ENCODE results near the gene CAMTA1.
"Not testable (repeated sequence)": the region's sequence is repeated elsewhere in the genome, so short reads cannot be mapped to it uniquely, and the experiment has no call there.

The CAMTA1 gene

GRCh38 chr1:7781501-7781900 lies 996.2 kb downstream of the CAMTA1 start:
- Mint-ChIP-seq H3K4me1 (peaks cover 29% of the 10 kb centered on the region), H3K4me3 (peak overlapping the region; percentile 2), H3K27ac (no peak overlapping the region), H3K36me3 (peaks cover 8% of the 10 kb centered on the region), H3K27me3 (no peaks in the 10 kb centered on the region), H3K9me3 (no peaks in the 10 kb centered on the region)

- H3K27ac Mint-ChIP-seq: peak overlapping the region; percentile 91
- H3K4me1 Mint-ChIP-seq: peaks cover 29% of the 10 kb centered on the region
- H3K4me3 Mint-ChIP-seq: peak overlapping the region; percentile 81
- H3K27me3 Mint-ChIP-seq: no peaks in the 10 kb centered on the region
- no peaks in the 10 kb centered on the region for H3K9me3 Mint-ChIP-seq
- H3K36me3 Mint-ChIP-seq: peaks cover 9% of the 10 kb centered on the region
Measured at GRCh38 chr1:7781923-7782495, 996.8 kb downstream of the CAMTA1 start.

DNA sequence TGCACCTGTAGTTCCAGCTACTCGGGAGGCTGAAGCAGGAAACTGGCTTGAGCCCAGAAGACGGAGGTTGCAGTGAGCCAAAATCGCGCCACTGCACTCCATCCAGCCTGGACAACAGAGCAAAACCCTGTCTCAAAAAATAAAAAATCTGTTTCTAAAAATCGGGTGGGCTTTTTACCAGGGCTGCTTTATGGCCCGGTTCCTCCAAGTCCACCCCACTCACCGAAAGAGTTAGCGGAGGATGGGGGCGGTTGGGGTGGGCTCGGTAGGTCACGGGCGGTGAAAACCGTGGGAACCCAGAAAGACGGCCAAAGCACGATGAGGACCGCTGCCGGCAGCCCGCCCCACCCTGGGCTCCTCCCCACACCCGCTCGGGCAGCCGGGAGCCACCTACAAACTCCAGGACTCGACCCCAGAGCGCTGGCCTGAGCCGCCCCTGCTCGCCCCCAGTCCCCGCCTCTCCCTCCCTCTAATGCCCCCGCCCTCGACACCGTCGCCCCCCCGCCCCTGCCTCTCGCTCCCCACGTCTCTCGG lies 998.0 kb downstream of the CAMTA1 start:
- peak overlapping the region; percentile 81 for H3K4me3 Mint-ChIP-seq
- H3K9me3 Mint-ChIP-seq: no peaks in the 10 kb centered on the region
- H3K27me3 Mint-ChIP-seq: no peaks in the 10 kb centered on the region
- no peak overlapping the region for H3K27ac Mint-ChIP-seq
- peaks cover 29% of the 10 kb centered on the region for H3K4me1 Mint-ChIP-seq
- H3K36me3 Mint-ChIP-seq: peaks cover 10% of the 10 kb centered on the region

DNA sequence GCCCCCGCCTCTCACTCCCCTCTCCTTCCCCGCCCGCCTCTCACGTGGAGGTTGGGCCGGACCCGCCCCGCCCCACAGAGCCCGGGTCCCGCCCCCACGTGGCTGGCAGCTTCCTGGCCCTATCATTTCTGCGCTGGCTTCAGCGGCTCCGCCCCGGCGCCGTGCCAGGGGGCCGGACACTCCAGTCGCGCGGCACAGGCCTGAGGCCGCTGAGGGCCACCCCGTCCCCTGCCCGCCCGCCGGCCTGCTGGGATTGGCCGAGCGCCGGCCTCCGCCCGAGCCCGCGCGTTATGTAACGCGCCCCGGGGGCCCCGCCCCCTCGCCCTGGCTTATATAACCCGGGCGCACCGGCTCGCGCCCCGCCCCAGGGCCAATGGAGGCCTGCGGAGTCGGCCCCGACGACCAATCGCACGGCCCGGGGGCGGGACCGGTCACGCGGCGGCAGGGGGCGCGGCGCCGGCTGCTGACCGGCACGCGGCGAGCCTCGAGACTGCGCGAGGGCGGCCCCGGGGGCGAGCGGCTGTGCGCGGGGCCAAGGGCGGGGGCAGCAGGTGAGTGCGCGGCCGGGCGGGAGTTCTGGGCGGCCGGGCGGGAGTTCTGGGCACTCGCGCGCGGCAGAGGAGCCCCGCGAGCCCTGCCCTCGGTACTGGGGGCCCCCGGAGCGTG lies 998.7 kb downstream of the CAMTA1 start, which contains the start of gene PER3:
TSS of gene PER3 (plus strand) at position 466 of the 666 bp plus-strand sequence. CDS start 587 bp downstream, outside the sequence.
- no peaks in the 10 kb centered on the region for H3K27me3 Mint-ChIP-seq
- no peaks in the 10 kb centered on the region for H3K9me3 Mint-ChIP-seq
- no peak within 1 kb of the TSS for H3K27ac Mint-ChIP-seq
- peaks cover 29% of the 10 kb centered on the region for H3K4me1 Mint-ChIP-seq
- H3K36me3 Mint-ChIP-seq: peaks cover 11% of the 10 kb centered on the region
- H3K4me3 Mint-ChIP-seq: peak within 1 kb of the TSS; percentile 81

- H3K9me3 Mint-ChIP-seq: peaks cover under 1% of the 10 kb centered on the region
Measured at GRCh38 chr1:7784492-7785071, 999.3 kb downstream of the CAMTA1 start.

GRCh38 chr1:7785108-7785507 lies 999.9 kb downstream of the CAMTA1 start:
- Mint-ChIP-seq H3K36me3 (peaks cover 22% of the 10 kb centered on the region), H3K4me3 (peak overlapping the region; percentile 51), H3K4me1 (peaks cover 29% of the 10 kb centered on the region), H3K27ac (no peak overlapping the region), H3K27me3 (no peaks in the 10 kb centered on the region), H3K9me3 (peaks cover 6% of the 10 kb centered on the region)

More at GRCh38 chr1:7784492-7785071, 999.3 kb downstream of the CAMTA1 start:
- Mint-ChIP-seq H3K4me1 (peaks cover 29% of the 10 kb centered on the region), H3K27me3 (no peaks in the 10 kb centered on the region), H3K4me3 (peak overlapping the region; percentile 51), H3K36me3 (peaks cover 17% of the 10 kb centered on the region), H3K27ac (no peak overlapping the region)

DNA sequence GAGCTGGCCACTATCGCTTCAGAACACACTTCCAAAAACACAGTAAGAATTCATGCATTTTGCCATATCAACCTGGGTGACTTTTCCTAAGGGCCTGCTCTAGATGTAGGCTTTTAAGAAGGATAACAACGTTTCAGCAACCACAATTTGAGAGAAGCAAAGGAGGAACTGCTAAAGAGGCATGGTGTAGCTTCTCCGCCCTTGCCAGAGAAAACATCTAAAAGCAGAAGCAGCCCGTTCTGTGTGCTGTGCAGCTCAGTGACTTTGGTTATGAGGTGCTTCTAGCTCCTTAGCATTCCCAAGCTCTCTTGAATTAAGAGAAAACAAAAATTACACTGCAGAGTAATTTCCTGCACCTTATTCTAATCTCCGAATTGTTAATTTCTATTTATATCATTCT lies 1001.5 kb downstream of the CAMTA1 start:
- Mint-ChIP-seq H3K9me3 (peaks cover 12% of the 10 kb centered on the region), H3K4me1 (peaks cover 22% of the 10 kb centered on the region), H3K27me3 (no peaks in the 10 kb centered on the region), H3K4me3 (no peak overlapping the region), H3K27ac (no peak overlapping the region), H3K36me3 (peaks cover 35% of the 10 kb centered on the region)

GRCh38 chr1:7789828-7790227 lies 1004.6 kb downstream of the CAMTA1 start:
- H3K4me3 Mint-ChIP-seq: no peak overlapping the region
- H3K9me3 Mint-ChIP-seq: peaks cover 12% of the 10 kb centered on the region
- no peaks in the 10 kb centered on the region for H3K27me3 Mint-ChIP-seq
- H3K36me3 Mint-ChIP-seq: peaks cover 38% of the 10 kb centered on the region
- peaks cover 8% of the 10 kb centered on the region for H3K4me1 Mint-ChIP-seq
- no peak overlapping the region for H3K27ac Mint-ChIP-seq

GRCh38 chr1:7791027-7791426 lies 1005.8 kb downstream of the CAMTA1 start:
- not testable (repeated sequence) for H3K27ac Mint-ChIP-seq, H3K27me3 Mint-ChIP-seq, H3K4me3 Mint-ChIP-seq, H3K4me1 Mint-ChIP-seq
- H3K36me3 Mint-ChIP-seq: peaks cover 35% of the 10 kb centered on the region
- H3K9me3 Mint-ChIP-seq: peaks cover 12% of the 10 kb centered on the region

- Mint-ChIP-seq H3K4me3 (no peak overlapping the region), H3K4me1 (no peaks in the 10 kb centered on the region), H3K9me3 (peaks cover 3% of the 10 kb centered on the region), H3K27me3 (no peaks in the 10 kb centered on the region), H3K27ac (peak overlapping the region; percentile 52), H3K36me3 (peaks cover 18% of the 10 kb centered on the region)
Measured at GRCh38 chr1:7795406-7795805, 1010.2 kb downstream of the CAMTA1 start.

GRCh38 chr1:7805460-7805859 lies 1020.2 kb downstream of the CAMTA1 start:
- no peaks in the 10 kb centered on the region for H3K4me1 Mint-ChIP-seq
- H3K9me3 Mint-ChIP-seq: no peaks in the 10 kb centered on the region
- H3K27ac Mint-ChIP-seq: no peak overlapping the region
- peaks cover 7% of the 10 kb centered on the region for H3K36me3 Mint-ChIP-seq
- H3K4me3 Mint-ChIP-seq: no peak overlapping the region
- H3K27me3 Mint-ChIP-seq: no peaks in the 10 kb centered on the region

DNA sequence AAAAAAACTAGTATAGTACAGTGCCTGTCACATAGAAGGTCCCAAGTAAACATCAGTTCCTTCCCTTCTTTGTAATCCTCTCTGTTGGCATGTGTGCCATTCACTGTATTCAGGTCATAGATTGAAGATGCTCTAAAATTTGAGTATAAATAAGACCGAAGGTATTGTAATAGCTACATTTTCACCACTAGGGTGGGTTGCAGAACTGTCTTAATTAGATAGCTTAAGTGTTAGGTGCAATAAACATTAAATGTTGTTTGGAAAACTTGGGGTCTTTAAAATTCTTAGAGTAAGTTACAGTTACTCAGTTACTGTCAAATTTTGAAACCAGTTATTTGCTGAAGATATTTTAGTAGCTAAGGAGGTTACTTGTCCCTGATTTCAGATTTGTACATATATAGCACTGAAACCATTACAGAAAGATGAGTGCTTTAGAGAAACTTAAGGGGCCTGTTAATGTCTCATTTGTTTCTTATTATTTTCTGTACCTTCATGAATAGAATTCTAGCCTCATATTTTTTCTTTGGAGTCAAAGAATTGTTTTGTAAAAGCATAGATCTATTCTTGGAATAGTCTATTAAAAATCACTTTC lies 1023.1 kb downstream of the CAMTA1 start:
- Mint-ChIP-seq H3K4me1 (no peaks in the 10 kb centered on the region), H3K27ac (no peak overlapping the region), H3K9me3 (peaks cover 5% of the 10 kb centered on the region), H3K36me3 (peaks cover 20% of the 10 kb centered on the region), H3K27me3 (no peaks in the 10 kb centered on the region), H3K4me3 (no peak overlapping the region)

DNA sequence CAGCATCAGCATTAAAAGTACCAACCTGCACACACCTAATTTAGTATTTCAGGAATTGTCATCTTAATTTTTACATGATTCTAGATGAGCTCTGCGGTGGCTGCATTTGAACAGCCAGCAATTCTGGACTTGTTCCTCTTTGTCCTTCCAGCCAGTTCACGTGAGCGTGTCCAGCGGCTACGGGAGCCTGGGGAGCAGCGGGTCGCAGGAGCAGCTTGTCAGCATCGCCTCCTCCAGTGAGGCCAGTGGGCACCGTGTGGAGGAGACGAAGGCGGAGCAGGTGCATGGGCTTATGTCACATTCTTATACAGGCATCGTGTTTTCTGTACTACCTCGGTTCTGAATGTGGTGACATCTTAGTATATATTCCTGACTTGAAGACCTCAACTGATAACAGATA lies 1024.5 kb downstream of the CAMTA1 start:
- Mint-ChIP-seq H3K9me3 (peaks cover 15% of the 10 kb centered on the region), H3K36me3 (peaks cover 29% of the 10 kb centered on the region), H3K4me1 (no peaks in the 10 kb centered on the region), H3K27ac (no peak overlapping the region), H3K27me3 (no peaks in the 10 kb centered on the region), H3K4me3 (no peak overlapping the region)

DNA sequence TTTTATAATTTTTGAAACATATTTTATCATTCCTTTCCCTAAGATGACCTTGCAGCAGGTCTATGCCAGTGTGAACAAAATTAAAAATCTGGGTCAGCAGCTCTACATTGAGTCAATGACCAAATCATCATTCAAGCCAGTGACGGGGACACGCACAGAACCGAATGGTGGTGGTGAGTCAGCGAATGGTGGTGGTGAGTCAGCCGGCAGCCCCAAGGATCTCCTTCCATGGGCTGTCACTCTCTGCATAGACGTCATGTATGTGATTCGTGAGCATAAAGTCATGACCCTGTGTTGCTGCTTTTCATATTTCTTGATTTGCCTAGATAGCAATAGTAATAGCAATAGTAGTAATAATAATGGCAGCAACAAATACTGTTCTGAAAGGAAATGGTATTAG lies 1025.1 kb downstream of the CAMTA1 start:
- H3K9me3 Mint-ChIP-seq: peaks cover 15% of the 10 kb centered on the region
- H3K27ac Mint-ChIP-seq: no peak overlapping the region
- no peak overlapping the region for H3K4me3 Mint-ChIP-seq
- no peaks in the 10 kb centered on the region for H3K27me3 Mint-ChIP-seq
- H3K4me1 Mint-ChIP-seq: no peaks in the 10 kb centered on the region
- H3K36me3 Mint-ChIP-seq: peaks cover 26% of the 10 kb centered on the region

GRCh38 chr1:7811476-7811875 lies 1026.2 kb downstream of the CAMTA1 start:
- no peaks in the 10 kb centered on the region for H3K4me1 Mint-ChIP-seq
- no peak overlapping the region for H3K4me3 Mint-ChIP-seq
- no peak overlapping the region for H3K27ac Mint-ChIP-seq
- H3K27me3 Mint-ChIP-seq: no peaks in the 10 kb centered on the region
- peaks cover 15% of the 10 kb centered on the region for H3K9me3 Mint-ChIP-seq
- H3K36me3 Mint-ChIP-seq: peaks cover 26% of the 10 kb centered on the region
